CD14-positive monocyte (primary cell): ENCODE data around the gene CTSO. TPM values are rescaled to one million over a fixed set of nuclear protein-coding genes. Genes with fewer than 3 reads are reported as not detected.

Experiments
- DNase-seq, 3 donors: peaks; one replicate each; pipeline ENCODE4 v3.0.0-alpha.2; 2011 to 2022
- H2AFZ ChIP-seq: 2 replicates; pipeline ENCODE4 v1.6.0; 2012; ENCODE audit warnings: mild to moderate bottlenecking, low read depth, low read length, inconsistent platforms; ENCODE audit not compliant: insufficient read depth, poor library complexity, severe bottlenecking
- H3K27ac ChIP-seq, 2 donors: 1 replicate in 1 of 2; 2 replicates in 1 of 2; pipeline ENCODE4 v1.5.1; 2012 to 2013; ENCODE audit warnings: low read length in 2 of 2, control low read depth in 1 of 2, inconsistent platforms in 1 of 2, low read depth in 1 of 2, mild to moderate bottlenecking in 1 of 2
- H3K27me3 ChIP-seq, 2 donors: one replicate each; pipeline versions ENCODE4 v1.6.0 to v1.6.1; 2011 to 2013; ENCODE audit warnings: low read length in 2 of 2; ENCODE audit not compliant: control insufficient read depth in 2 of 2, insufficient read depth in 2 of 2
- H3K36me3 ChIP-seq, 2 donors: replicated peaks in 1 of 2; 1 replicate in 1 of 2; 2 replicates in 1 of 2; pipeline versions ENCODE4 v1.5.1 to v1.6.1; 2012 to 2013; ENCODE audit warnings: low read length in 2 of 2, control low read depth in 1 of 2, inconsistent platforms in 1 of 2, mild to moderate bottlenecking in 1 of 2; ENCODE audit not compliant: insufficient read depth in 2 of 2, control insufficient read depth in 1 of 2
- H3K4me1 ChIP-seq, 2 donors: 1 replicate in 1 of 2; 2 replicates in 1 of 2; pipeline versions ENCODE4 v1.5.1 to v1.6.1; 2012 to 2013; ENCODE audit warnings: low read length in 2 of 2, control low read depth in 1 of 2, inconsistent platforms in 1 of 2, mild to moderate bottlenecking in 1 of 2, moderate library complexity in 1 of 2; ENCODE audit not compliant: insufficient read depth in 2 of 2, control insufficient read depth in 1 of 2
- H3K4me2 ChIP-seq: replicated peaks from 2 replicates; pipeline ENCODE3; 2012; ENCODE audit warnings: low read length, moderate library complexity, mild to moderate bottlenecking; ENCODE audit not compliant: poor library complexity, severe bottlenecking; ENCODE audit errors: extremely low read depth
- H3K4me3 ChIP-seq, 3 experiments: fragments of 200-600 bp in 1 of 3; sonication (generic) in 1 of 3; replicated peaks in 1 of 3; 1 replicate in 2 of 3; 2 replicates in 1 of 3; pipeline ENCODE4 v1.5.1; 2011 to 2013; ENCODE audit warnings: low read length in 3 of 3, mild to moderate bottlenecking in 3 of 3, control low read depth in 2 of 3, low read depth in 2 of 3, inconsistent platforms in 1 of 3, moderate library complexity in 1 of 3
- H3K79me2 ChIP-seq: 2 replicates; pipeline ENCODE4 v1.6.0; 2012; ENCODE audit warnings: mild to moderate bottlenecking, control low read depth, inconsistent platforms, low read length, moderate library complexity; ENCODE audit not compliant: insufficient read depth
- H3K9ac ChIP-seq: 2 replicates; pipeline ENCODE4 v1.6.0; 2017; ENCODE audit warnings: low read length, mild to moderate bottlenecking; ENCODE audit not compliant: insufficient read depth, poor library complexity, severe bottlenecking
- H3K9me3 ChIP-seq, 2 donors: replicated peaks in 1 of 2; 1 replicate in 1 of 2; 2 replicates in 1 of 2; pipeline versions ENCODE4 v1.5.1 to v1.6.1; 2012 to 2013; ENCODE audit warnings: low read length in 2 of 2, control low read depth in 1 of 2; ENCODE audit not compliant: control insufficient read depth in 1 of 2, insufficient read depth in 1 of 2
- H4K20me1 ChIP-seq: 2 replicates; pipeline ENCODE4 v1.6.0; 2012; ENCODE audit warnings: mild to moderate bottlenecking, low read length, control low read depth, moderate library complexity; ENCODE audit not compliant: insufficient read depth
- H3K27ac Mint-ChIP-seq, 7 donors: one replicate each; pipeline ENCODE4 v1.8.0; 2020; ENCODE audit warnings: mild to moderate bottlenecking in 7 of 7, mixed read lengths in 7 of 7, moderate library complexity in 6 of 7, inconsistent platforms in 2 of 7
- H3K27me3 Mint-ChIP-seq, 3 donors: one replicate each; pipeline ENCODE4 v1.8.0; 2021 to 2022; ENCODE audit warnings: low read depth in 3 of 3, mild to moderate bottlenecking in 3 of 3, mixed read lengths in 3 of 3, moderate library complexity in 3 of 3, inconsistent platforms in 1 of 3
- H3K36me3 Mint-ChIP-seq, 2 donors: one replicate each; pipeline ENCODE4 v1.8.0; 2020; ENCODE audit warnings: mixed read lengths in 2 of 2, inconsistent platforms in 1 of 2, mild to moderate bottlenecking in 1 of 2
- H3K4me1 Mint-ChIP-seq: one replicate; pipeline ENCODE4 v1.8.0; 2020; ENCODE audit warnings: mild to moderate bottlenecking, mixed read lengths
- H3K4me3 Mint-ChIP-seq, 2 donors: one replicate each; pipeline ENCODE4 v1.8.0; 2020; ENCODE audit warnings: mild to moderate bottlenecking in 2 of 2, mixed read lengths in 2 of 2, moderate library complexity in 1 of 2
- H3K9me3 Mint-ChIP-seq, 7 donors: one replicate each; pipeline ENCODE4 v1.8.0; 2020 to 2022; ENCODE audit warnings: mixed read lengths in 7 of 7, mild to moderate bottlenecking in 6 of 7, moderate library complexity in 6 of 7, inconsistent platforms in 2 of 7
- CTCF ChIP-seq: fragments of 200-600 bp; IDR thresholded peaks from one replicate; pipeline ENCODE4 v1.8.0; 2022; ENCODE audit warnings: antibody characterized with exemption, mild to moderate bottlenecking
- WGBS: methylation state at CpG from one replicate; pipeline ENCODE4 v1.1.5; 2013; ENCODE audit warnings: missing lambda C conversion rate; ENCODE audit not compliant: insufficient coverage; 5-methylcytosine and 5-hydroxymethylcytosine counted together
- intact Hi-C, 2 donors: fragments of 100-400 bp; cut with micrococcal nuclease; formaldehyde crosslinking; loops; one replicate each; pipeline versions ENCODE4 v1.15.0 to v1.15.1; 2023
- polyA plus RNA-seq, 3 donors: library from polyadenylated mRNA; depleted of rRNA in 1 of 3; unstranded in 2 of 3; stranded (reverse) in 1 of 3; fragments of 300-500 nt in 2 of 3; fragments of >200 nt in 1 of 3; fragmentation: Illumina TruSeq in 2 of 3; gene quantifications; 1 replicate in 2 of 3; 2 replicates in 1 of 3; pipeline ENCODE4 v1.2.3, GENCODE V29; 2012 to 2021

Gene CTSO
- polyA plus RNA-seq, 3 donors = 18.6 to 49.1 (median 44.7) TPM

- no peak within 1 kb of the TSS for H3K4me3 ChIP-seq
- no peaks in the 10 kb centered on the region for H3K27me3 ChIP-seq
- no peak within 1 kb of the TSS for H3K4me3 Mint-ChIP-seq
- no peak within 1 kb of the TSS for H3K4me2 ChIP-seq
- H3K27me3 Mint-ChIP-seq = no peaks in the 10 kb centered on the region
- no peak within 1 kb of the TSS for H3K27ac ChIP-seq
- WGBS = 80% methylated on average over 1 of the region's 1 CpG
- intact Hi-C loops = no loop called here
- no peaks in the 10 kb centered on the region for H3K79me2 ChIP-seq
- no peaks in the 10 kb centered on the region for H4K20me1 ChIP-seq
- H3K36me3 ChIP-seq = no peaks in the 10 kb centered on the region
- H3K9me3 Mint-ChIP-seq = peaks cover 0 to 4% (median 0%) of the 10 kb centered on the region in 7 donors
- H3K9ac ChIP-seq = no peak within 1 kb of the TSS
- H3K36me3 Mint-ChIP-seq = no peaks in the 10 kb centered on the region
- no peak within 1 kb of the TSS for H3K27ac Mint-ChIP-seq
- no peak within 1 kb of the TSS for H2AFZ ChIP-seq
- no peak for DNase-seq
- H3K4me1 Mint-ChIP-seq = peaks cover 3% of the 10 kb centered on the region
- no peaks in the 10 kb centered on the region for H3K4me1 ChIP-seq
- no peak for TF ChIP-seq CTCF
- no peaks in the 10 kb centered on the region for H3K9me3 ChIP-seq
Observed at GRCh38 chr4:155903453-155903852, 50.2 kb downstream of the CTSO start, which contains the start of gene TDO2. Gene TDO2, plus strand, starts transcription at chr4:155903696. Its CDS starts 63 bp downstream, at chr4:155903759.

GRCh38 chr4:155901013-155901412 is 52.7 kb downstream of the CTSO start:
- TF ChIP-seq CTCF = no peak
- no CpG with 5 or more reads among the region's 2 CpGs for WGBS
- no peak for DNase-seq
- intact Hi-C loops = no loop called here
- no peaks in the 10 kb centered on the region for H4K20me1 ChIP-seq
- Mint-ChIP-seq H3K27ac (no peak overlapping the region), H3K36me3 (no peaks in the 10 kb centered on the region), H3K9me3 (peaks cover 6 to 13% (median 9%) of the 10 kb centered on the region in 7 donors), H3K27me3 (no peaks in the 10 kb centered on the region), H3K4me3 (no peak overlapping the region), H3K4me1 (no peaks in the 10 kb centered on the region)
- H3K9me3 ChIP-seq = peaks cover 0 to 6% of the 10 kb centered on the region in 2 donors
- no peaks in the 10 kb centered on the region for H3K79me2 ChIP-seq
- no peak overlapping the region for H3K9ac ChIP-seq
- no peaks in the 10 kb centered on the region for H3K36me3 ChIP-seq
- no peak overlapping the region for H3K27ac ChIP-seq
- H3K4me2 ChIP-seq = no peak overlapping the region
- H3K27me3 ChIP-seq = no peaks in the 10 kb centered on the region
- no peaks in the 10 kb centered on the region for H3K4me1 ChIP-seq
- H3K4me3 ChIP-seq = no peak overlapping the region
- H2AFZ ChIP-seq = no peak overlapping the region
